Neural progenitor cell (in vitro differentiated cells): ENCODE results near the gene ARIH1.
"Not testable (repeated sequence)": the region's sequence is repeated elsewhere in the genome, so short reads cannot be mapped to it uniquely, and the experiment has no call there.

Experiments used
- CTCF ChIP-seq: fragments of 200-600 bp; sonication (generic); IDR thresholded peaks from 2 replicates; pipeline ENCODE4 v1.5.1; 2017; ENCODE audit warnings: antibody characterized with exemption, mild to moderate bottlenecking
- EZH2 ChIP-seq: fragments of 200-600 bp; sonication (generic); IDR thresholded peaks from 2 replicates; pipeline ENCODE4 v1.6.1; 2017; ENCODE audit warnings: antibody characterized with exemption, mild to moderate bottlenecking, moderate library complexity

- TF ChIP-seq CTCF, result peak; percentile 44
- not testable (repeated sequence) for TF ChIP-seq EZH2
Observed at GRCh38 chr15:72628249-72629067, 154.3 kb downstream of the ARIH1 start.
